ENCODE data around the gene ACOXL. TPM values are rescaled to one million over a fixed set of nuclear protein-coding genes. Genes with fewer than 3 reads are reported as not detected.

The ACOXL gene
- total and polyA plus RNA-seq, 3 donors from 2014 or later, result 4.9 to 7.9 (median 5.3) TPM

DNA sequence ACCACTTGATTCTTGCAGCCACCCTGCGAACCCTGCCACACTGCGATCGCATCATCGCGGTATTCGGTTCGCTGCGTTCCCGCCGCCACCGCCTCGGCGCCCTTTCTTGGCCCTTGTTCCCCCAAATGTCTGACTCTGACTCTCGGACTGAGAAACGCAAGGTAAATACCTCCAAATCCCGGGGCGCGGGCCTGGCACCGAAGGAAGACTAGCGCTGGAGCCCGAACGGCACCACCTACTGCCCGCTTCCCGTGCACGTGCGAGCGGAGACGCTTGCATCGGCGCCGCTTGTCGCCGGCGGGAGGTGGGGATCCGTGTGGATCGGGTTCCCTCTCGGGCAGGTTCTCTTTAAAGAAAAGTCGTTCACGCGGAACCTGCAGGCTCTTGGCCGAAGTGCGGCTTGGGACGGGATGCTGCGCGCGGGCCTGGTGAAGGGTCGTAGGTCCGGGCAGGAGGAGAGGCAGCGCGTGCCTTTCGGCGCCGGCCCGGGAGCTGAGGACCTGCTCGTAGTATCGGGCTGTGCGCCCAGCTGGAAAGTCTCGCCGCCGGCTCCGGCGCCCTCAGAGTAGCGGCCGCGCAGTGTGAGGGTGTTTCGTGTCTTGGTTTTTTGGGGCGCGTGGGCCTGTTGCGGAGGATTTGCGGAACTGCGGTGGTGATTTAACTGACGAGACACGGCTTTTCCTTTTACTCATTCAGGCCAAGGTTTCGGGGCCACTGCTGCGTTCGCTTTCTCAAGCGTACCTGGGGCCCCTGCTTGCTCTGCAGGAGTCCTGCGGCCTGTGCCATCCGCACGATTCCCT lies 388.9 kb downstream of the ACOXL start:
- peak overlapping the region; percentile 53 to 80 for H3K27ac ChIP-seq
- TF ChIP-seq, protein P1, sequence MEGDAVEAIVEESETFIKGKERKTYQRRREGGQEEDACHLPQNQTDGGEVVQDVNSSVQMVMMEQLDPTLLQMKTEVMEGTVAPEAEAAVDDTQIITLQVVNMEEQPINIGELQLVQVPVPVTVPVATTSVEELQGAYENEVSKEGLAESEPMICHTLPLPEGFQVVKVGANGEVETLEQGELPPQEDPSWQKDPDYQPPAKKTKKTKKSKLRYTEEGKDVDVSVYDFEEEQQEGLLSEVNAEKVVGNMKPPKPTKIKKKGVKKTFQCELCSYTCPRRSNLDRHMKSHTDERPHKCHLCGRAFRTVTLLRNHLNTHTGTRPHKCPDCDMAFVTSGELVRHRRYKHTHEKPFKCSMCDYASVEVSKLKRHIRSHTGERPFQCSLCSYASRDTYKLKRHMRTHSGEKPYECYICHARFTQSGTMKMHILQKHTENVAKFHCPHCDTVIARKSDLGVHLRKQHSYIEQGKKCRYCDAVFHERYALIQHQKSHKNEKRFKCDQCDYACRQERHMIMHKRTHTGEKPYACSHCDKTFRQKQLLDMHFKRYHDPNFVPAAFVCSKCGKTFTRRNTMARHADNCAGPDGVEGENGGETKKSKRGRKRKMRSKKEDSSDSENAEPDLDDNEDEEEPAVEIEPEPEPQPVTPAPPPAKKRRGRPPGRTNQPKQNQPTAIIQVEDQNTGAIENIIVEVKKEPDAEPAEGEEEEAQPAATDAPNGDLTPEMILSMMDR (IDR thresholded peaks at IDR 0.05), result no peak
- TF ChIP-seq POLR2A (IDR thresholded peaks at IDR 0.05), result no peak
- peak; percentile 50 for DNase-seq
- no peaks in the 10 kb centered on the region for H3K27me3 ChIP-seq
- intact Hi-C loops (cut with DNase I; ENCODE audit: low total_unique reads), result no loop called here
- H3K9me3 ChIP-seq, result no peaks in the 10 kb centered on the region
- 0 to 1% methylated on average over 23 to 63 of the region's 80 CpGs for WGBS, 2 donors
- H3K36me3 ChIP-seq (ENCODE audit: low read depth, missing control alignments), result no peaks in the 10 kb centered on the region
- H3K4me3 ChIP-seq, result peak overlapping the region; percentile 77 to 79
- peaks cover 6% of the 10 kb centered on the region for H3K4me1 ChIP-seq

- intact Hi-C loops (cut with DNase I; ENCODE audit: low total_unique reads), result no loop called here
- H3K4me1 ChIP-seq, result peaks cover 6% of the 10 kb centered on the region
- H3K4me3 ChIP-seq, result peak overlapping the region; percentile 77 to 79
- H3K36me3 ChIP-seq (ENCODE audit: low read depth, missing control alignments), result no peaks in the 10 kb centered on the region
- WGBS, 2 donors, result 1% methylated on average over 91 of the region's 93 CpGs; no CpG with 5 or more reads in 1 of the 2 donors
- no peaks in the 10 kb centered on the region for H3K9me3 ChIP-seq
- H3K27ac ChIP-seq, result peak overlapping the region; percentile 53 to 80
- no peaks in the 10 kb centered on the region for H3K27me3 ChIP-seq
- no peak for TF ChIP-seq POLR2A (IDR thresholded peaks at IDR 0.05)
- TF ChIP-seq, protein P1 (IDR thresholded peaks at IDR 0.05), result no peak
- peak; percentile 88 for DNase-seq
Measured at GRCh38 chr2:111121828-111122630, 389.7 kb downstream of the ACOXL start.

- Histone ChIP-seq H3K9me3 (no peaks in the 10 kb centered on the region), H3K4me1 (peaks cover 6% of the 10 kb centered on the region), H3K4me3 (peak overlapping the region; percentile 73 to 79), H3K27me3 (no peaks in the 10 kb centered on the region), H3K36me3 (ENCODE audit: low read depth, missing control alignments) (no peaks in the 10 kb centered on the region), H3K27ac (peak overlapping the region; percentile 71 to 80)
- intact Hi-C loops (cut with DNase I; ENCODE audit: low total_unique reads), result no loop called here
- DNase-seq, result peak; percentile 87
- 0% methylated on average over 11 to 76 of the region's 92 CpGs for WGBS, 2 donors
- no peak for TF ChIP-seq POLR2A (IDR thresholded peaks at IDR 0.05)
- TF ChIP-seq, protein P1 (IDR thresholded peaks at IDR 0.05), result no peak
Measured at GRCh38 chr2:111122631-111123421, 390.5 kb downstream of the ACOXL start.

GRCh38 chr2:111123751-111124150 lies 391.4 kb downstream of the ACOXL start:
- WGBS, 2 donors, result 79 to 84% methylated on average over 7 of the region's 7 CpGs
- Histone ChIP-seq H3K27ac (no peak overlapping the region), H3K4me3 (peak overlapping the region; percentile 73 to 79), H3K9me3 (no peaks in the 10 kb centered on the region), H3K27me3 (no peaks in the 10 kb centered on the region), H3K4me1 (peaks cover 6% of the 10 kb centered on the region), H3K36me3 (ENCODE audit: low read depth, missing control alignments) (no peaks in the 10 kb centered on the region)
- intact Hi-C loops (cut with DNase I; ENCODE audit: low total_unique reads), result no loop called here
- no peak for DNase-seq
- TF ChIP-seq, protein P1 (IDR thresholded peaks at IDR 0.05), result no peak
- TF ChIP-seq POLR2A (IDR thresholded peaks at IDR 0.05), result no peak

Measured in testis (tissue), 3 donors.